ENCODE data around the gene CCSER1. TPM values are rescaled to one million over a fixed set of nuclear protein-coding genes. Genes with fewer than 3 reads are reported as not detected.
"Not testable (repeated sequence)": the region's sequence is repeated elsewhere in the genome, so short reads cannot be mapped to it uniquely, and the experiment has no call there.

The CCSER1 gene
- total RNA-seq, 6 donors from 2014 or later = 4.4 to 26.1 (median 13.8) TPM

DNA sequence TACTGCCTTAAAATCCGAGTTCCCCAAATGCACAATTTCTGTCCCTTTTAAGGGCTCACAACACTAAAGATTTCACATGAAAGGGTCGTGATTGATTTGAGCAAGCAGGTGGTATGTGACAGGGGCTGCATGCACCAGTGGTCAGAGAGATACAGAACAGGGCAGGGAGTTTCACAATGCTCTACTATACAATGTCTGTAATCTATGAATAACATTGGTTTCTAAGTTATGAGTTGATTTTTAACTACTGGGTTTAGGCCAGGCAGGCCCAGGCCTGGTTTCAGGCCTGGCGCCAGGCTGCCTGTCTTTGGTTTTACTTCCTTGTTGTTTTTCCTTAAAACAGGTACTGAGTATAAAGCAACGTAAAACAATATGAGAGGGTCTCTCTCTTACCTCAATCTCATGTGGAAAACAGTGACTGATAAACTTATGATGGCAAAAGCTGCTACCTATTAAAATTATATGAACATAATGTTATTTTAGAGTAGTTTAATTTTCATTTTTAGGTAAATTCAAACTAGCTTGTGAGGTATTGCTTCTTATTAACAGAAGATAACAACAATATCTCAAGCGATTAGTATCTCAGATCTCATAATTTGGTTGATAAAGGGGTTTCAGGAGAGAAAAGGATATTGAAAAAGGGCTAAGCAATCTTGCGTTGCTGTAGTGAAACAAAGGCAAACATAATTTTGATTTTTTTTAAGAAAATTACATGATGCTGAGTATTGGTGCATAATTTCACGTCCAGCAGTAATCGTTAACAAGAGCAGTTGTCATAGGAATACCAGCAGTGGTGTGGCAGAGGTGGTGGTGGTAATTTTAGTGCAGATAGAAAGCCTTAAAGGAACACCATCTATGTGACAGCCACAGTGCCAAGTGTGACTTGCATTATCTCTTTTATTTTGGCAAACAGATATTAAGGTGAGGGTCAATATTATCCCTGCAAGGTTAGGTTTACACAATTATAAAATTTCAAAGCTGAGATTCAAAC lies 1232.1 kb downstream of the CCSER1 start:
- no peaks in the 10 kb centered on the region for H3K9me3 ChIP-seq
- H3K4me3 ChIP-seq = no peak overlapping the region
- H3K27ac ChIP-seq = no peak overlapping the region
- H3K27me3 ChIP-seq = no peaks in the 10 kb centered on the region
- DNase-seq = no peak
- no peak for ATAC-seq (ENCODE audit: low FRiP score in 2 of 2)
- TF ChIP-seq POLR2AphosphoS5 (IDR thresholded peaks at IDR 0.05) (no peak), EP300 (IDR thresholded peaks at IDR 0.05) (no peak), POLR2A (IDR thresholded peaks at IDR 0.05) (no peak)
- TF ChIP-seq, protein P1, sequence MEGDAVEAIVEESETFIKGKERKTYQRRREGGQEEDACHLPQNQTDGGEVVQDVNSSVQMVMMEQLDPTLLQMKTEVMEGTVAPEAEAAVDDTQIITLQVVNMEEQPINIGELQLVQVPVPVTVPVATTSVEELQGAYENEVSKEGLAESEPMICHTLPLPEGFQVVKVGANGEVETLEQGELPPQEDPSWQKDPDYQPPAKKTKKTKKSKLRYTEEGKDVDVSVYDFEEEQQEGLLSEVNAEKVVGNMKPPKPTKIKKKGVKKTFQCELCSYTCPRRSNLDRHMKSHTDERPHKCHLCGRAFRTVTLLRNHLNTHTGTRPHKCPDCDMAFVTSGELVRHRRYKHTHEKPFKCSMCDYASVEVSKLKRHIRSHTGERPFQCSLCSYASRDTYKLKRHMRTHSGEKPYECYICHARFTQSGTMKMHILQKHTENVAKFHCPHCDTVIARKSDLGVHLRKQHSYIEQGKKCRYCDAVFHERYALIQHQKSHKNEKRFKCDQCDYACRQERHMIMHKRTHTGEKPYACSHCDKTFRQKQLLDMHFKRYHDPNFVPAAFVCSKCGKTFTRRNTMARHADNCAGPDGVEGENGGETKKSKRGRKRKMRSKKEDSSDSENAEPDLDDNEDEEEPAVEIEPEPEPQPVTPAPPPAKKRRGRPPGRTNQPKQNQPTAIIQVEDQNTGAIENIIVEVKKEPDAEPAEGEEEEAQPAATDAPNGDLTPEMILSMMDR (IDR thresholded peaks at IDR 0.05) = no peak
- WGBS, 2 donors = 62 to 74% methylated on average over 8 of the region's 8 CpGs
- no peaks in the 10 kb centered on the region for H3K4me1 ChIP-seq
- H3K36me3 ChIP-seq = no peaks in the 10 kb centered on the region

- H3K27me3 ChIP-seq = no peaks in the 10 kb centered on the region
- 55 to 61% methylated on average over 1 of the region's 1 CpG for WGBS, 2 donors
- DNase-seq = no peak
- no peak overlapping the region for H3K27ac ChIP-seq
- no peak overlapping the region for H3K4me3 ChIP-seq
- no peaks in the 10 kb centered on the region for H3K36me3 ChIP-seq
- H3K9me3 ChIP-seq = no peaks in the 10 kb centered on the region
- no peak for ATAC-seq (ENCODE audit: low FRiP score in 2 of 2)
- TF ChIP-seq, protein P1 (IDR thresholded peaks at IDR 0.05) = no peak
- TF ChIP-seq POLR2A (IDR thresholded peaks at IDR 0.05) = no peak
- no peak for TF ChIP-seq POLR2AphosphoS5 (IDR thresholded peaks at IDR 0.05)
- TF ChIP-seq EP300 (IDR thresholded peaks at IDR 0.05) = no peak
- H3K4me1 ChIP-seq = no peaks in the 10 kb centered on the region
Observed at GRCh38 chr4:91362125-91362524, 1234.9 kb downstream of the CCSER1 start.

DNA sequence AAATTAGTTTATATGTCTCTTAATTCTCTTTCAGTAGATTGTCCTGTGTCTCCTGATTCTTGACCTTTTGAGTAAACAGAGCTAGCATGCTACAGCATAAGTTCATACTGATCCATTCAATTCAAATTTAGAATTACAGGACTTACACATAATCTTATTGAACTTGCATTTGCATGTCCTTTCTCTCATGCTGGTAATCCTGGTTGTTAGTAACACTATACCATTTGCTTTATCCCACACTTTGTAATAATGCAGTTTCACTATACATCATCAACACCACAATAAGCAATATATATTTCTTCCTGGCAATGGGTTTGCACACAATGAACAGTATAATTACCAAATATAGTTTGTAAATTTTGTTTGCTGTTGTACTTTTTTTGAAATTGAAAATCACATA lies 1239.4 kb downstream of the CCSER1 start:
- no peak for DNase-seq
- TF ChIP-seq EP300 (IDR thresholded peaks at IDR 0.05) = no peak
- TF ChIP-seq, protein P1 (IDR thresholded peaks at IDR 0.05) = no peak
- ATAC-seq (ENCODE audit: low FRiP score in 2 of 2) = no peak

DNA sequence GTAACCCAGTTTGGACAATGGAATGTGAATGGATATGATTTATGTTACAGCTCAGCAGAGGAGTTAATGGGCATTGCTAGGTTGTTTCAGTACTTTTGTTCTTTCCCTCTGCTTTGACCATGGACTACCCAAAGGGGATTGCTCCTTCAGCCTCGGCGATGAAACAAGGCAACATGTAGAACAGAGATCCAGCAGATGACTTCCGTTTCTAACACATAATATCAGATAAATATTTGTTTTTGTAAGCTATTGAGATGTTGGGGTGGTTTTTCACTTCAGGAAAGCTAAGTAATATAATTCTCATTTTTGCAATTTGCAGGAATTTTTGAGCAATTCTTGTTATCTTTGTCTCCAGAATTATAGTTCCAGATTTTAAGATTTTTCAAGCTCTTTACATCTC lies 1241.9 kb downstream of the CCSER1 start:
- no peaks in the 10 kb centered on the region for H3K4me1 ChIP-seq
- H3K36me3 ChIP-seq = no peaks in the 10 kb centered on the region
- H3K27me3 ChIP-seq = no peaks in the 10 kb centered on the region
- TF ChIP-seq EP300 (IDR thresholded peaks at IDR 0.05) (no peak), POLR2A (IDR thresholded peaks at IDR 0.05) (no peak)
- TF ChIP-seq, protein P1 (IDR thresholded peaks at IDR 0.05) = no peak
- WGBS, 2 donors = 67 to 81% methylated on average over 3 of the region's 3 CpGs
- ATAC-seq (ENCODE audit: low FRiP score in 2 of 2) (no peak), DNase-seq (no peak)
- no peak overlapping the region for H3K4me3 ChIP-seq
- H3K9me3 ChIP-seq = no peaks in the 10 kb centered on the region
- H3K27ac ChIP-seq = no peak overlapping the region

More for the DNA sequence above, 1239.4 kb downstream of the CCSER1 start:
- H3K36me3 ChIP-seq = no peaks in the 10 kb centered on the region
- H3K4me3 ChIP-seq = no peak overlapping the region
- H3K27me3 ChIP-seq = no peaks in the 10 kb centered on the region
- no peaks in the 10 kb centered on the region for H3K4me1 ChIP-seq
- H3K27ac ChIP-seq = no peak overlapping the region
- no peaks in the 10 kb centered on the region for H3K9me3 ChIP-seq

GRCh38 chr4:91373546-91373945 lies 1246.4 kb downstream of the CCSER1 start:
- no peak for DNase-seq
- no peak for ATAC-seq (ENCODE audit: low FRiP score in 2 of 2)

DNA sequence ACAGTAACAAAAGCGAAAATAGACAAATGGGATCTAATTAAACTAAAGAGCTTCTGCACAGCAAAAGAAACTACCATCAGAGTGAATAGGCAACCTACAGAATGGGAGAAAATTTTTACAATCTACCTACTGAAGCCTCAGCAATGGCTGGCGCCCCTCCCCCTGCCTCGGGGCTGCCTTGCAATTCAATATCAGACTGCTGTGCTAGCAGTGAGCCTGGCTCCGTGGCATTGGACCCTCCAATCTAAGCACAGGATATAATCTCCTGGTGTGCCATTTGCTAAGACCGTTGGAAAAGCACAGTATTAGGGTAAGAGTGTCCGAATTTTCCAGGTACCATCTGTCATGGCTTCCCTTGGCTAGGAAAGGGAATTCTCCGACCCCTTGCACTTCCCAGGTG lies 1278.2 kb downstream of the CCSER1 start:
- not testable (repeated sequence) for H3K4me1 ChIP-seq; H3K36me3 ChIP-seq; H3K9me3 ChIP-seq; H3K27ac ChIP-seq; H3K4me3 ChIP-seq; ATAC-seq (ENCODE audit: low FRiP score in 2 of 2); H3K27me3 ChIP-seq
- peak in 1 of 2 donors; percentile 7 for DNase-seq
- WGBS, 2 donors = 78 to 90% methylated on average over 6 to 7 of the region's 7 CpGs

More at GRCh38 chr4:91373546-91373945, 1246.4 kb downstream of the CCSER1 start:
- Histone ChIP-seq H3K4me1 (no peaks in the 10 kb centered on the region), H3K36me3 (no peaks in the 10 kb centered on the region), H3K27me3 (no peaks in the 10 kb centered on the region), H3K4me3 (no peak overlapping the region), H3K9me3 (peaks cover 0 to 7% (median 0%) of the 10 kb centered on the region in 4 donors), H3K27ac (no peak overlapping the region)
- no peak for TF ChIP-seq POLR2A (IDR thresholded peaks at IDR 0.05)
- TF ChIP-seq, protein P1 (IDR thresholded peaks at IDR 0.05) = no peak
- no peak for TF ChIP-seq EP300 (IDR thresholded peaks at IDR 0.05)
- WGBS, 2 donors = 40 to 45% methylated on average over 4 of the region's 4 CpGs

Measured in upper lobe of left lung (tissue), 6 donors.